Panc1 (cell line): ENCODE data around the gene APOBR. TPM values are rescaled to one million over a fixed set of nuclear protein-coding genes. Genes with fewer than 3 reads are reported as not detected.

Experiments used
- ATAC-seq: fragments of 200-7000 bp; cut with Tn5 transposase; 2 replicates; pipeline ENCODE4 v1.9.1; 2020; ENCODE audit warnings: mild to moderate bottlenecking, moderate library complexity
- BruUV-seq: library from RNA; stranded (reverse); fragments of 400-500 nt; replicated peaks from 2 replicates; lab custom pipeline; 2021; lab: Mats Ljungman, UMichigan
- CTCF ChIA-PET: fragments of 300-600 bp; sonication (Branson Sonifier 250); formaldehyde crosslinking; loops from one replicate; lab custom pipeline; 2022; ENCODE audit warnings: antibody characterized with exemption; lab: Charles Lee
- POLR2A ChIA-PET: fragments of 300-600 bp; sonication (Branson Sonifier 250); formaldehyde crosslinking; loops from one replicate; lab custom pipeline; 2022; ENCODE audit warnings: antibody characterized with exemption; lab: Charles Lee
- DNase-seq: peaks from one replicate; pipeline ENCODE4 v3.0.0-alpha.2; 2010; ENCODE audit warnings: low read depth, low spot score
- H3K27ac ChIP-seq: 2 replicates; pipeline ENCODE4 v1.5.1; 2011; ENCODE audit warnings: mild to moderate bottlenecking, low read length, inconsistent platforms
- H3K27me3 ChIP-seq: fragments of 200-500 bp; sonication (Bioruptor generic); 2 replicates; pipeline ENCODE4 v1.6.0; 2014; ENCODE audit warnings: low read length, inconsistent platforms; ENCODE audit not compliant: control insufficient read depth, insufficient read depth
- H3K36me3 ChIP-seq: fragments of 200-500 bp; sonication (Bioruptor generic); 2 replicates; pipeline ENCODE4 v1.5.1; 2014; ENCODE audit warnings: inconsistent platforms, mild to moderate bottlenecking, low read length, moderate library complexity; ENCODE audit not compliant: control insufficient read depth, insufficient read depth
- H3K4me1 ChIP-seq: 2 replicates; pipeline ENCODE4 v1.5.1; 2011; ENCODE audit warnings: inconsistent platforms, mild to moderate bottlenecking, low read length, moderate library complexity; ENCODE audit not compliant: control insufficient read depth, insufficient read depth
- H3K4me3 ChIP-seq, 2 experiments: 2 replicates each; pipeline ENCODE4 v1.5.1; 2011 to 2012; ENCODE audit warnings: low read depth in 2 of 2, low read length in 2 of 2, mild to moderate bottlenecking in 2 of 2, inconsistent platforms in 1 of 2, moderate library complexity in 1 of 2
- H3K9me3 ChIP-seq: fragments of 200-500 bp; sonication (Bioruptor generic); 2 replicates; pipeline ENCODE4 v1.5.1; 2014; ENCODE audit warnings: low read depth, mild to moderate bottlenecking, inconsistent platforms, low read length, moderate library complexity; ENCODE audit not compliant: control insufficient read depth, insufficient read depth
- POLR2AphosphoS5 ChIP-seq: IDR thresholded peaks from 2 replicates; pipeline ENCODE4 v1.6.1; 2012; ENCODE audit warnings: mild to moderate bottlenecking, low read depth, low read length, moderate library complexity
- REST ChIP-seq, 2 experiments: IDR thresholded peaks; 2 replicates each; pipeline ENCODE4 v1.6.1; 2011 to 2012; ENCODE audit warnings: low read depth in 2 of 2, control low read depth in 1 of 2, low read length in 1 of 2, mild to moderate bottlenecking in 1 of 2, moderate library complexity in 1 of 2; ENCODE audit not compliant: insufficient read depth in 1 of 2
- SIN3A ChIP-seq: IDR thresholded peaks from 2 replicates; pipeline ENCODE4 v1.6.1; 2012; ENCODE audit warnings: low read depth, mild to moderate bottlenecking, low read length, moderate library complexity, borderline replicate concordance; ENCODE audit not compliant: insufficient read depth
- TCF7L2 ChIP-seq: IDR thresholded peaks from 2 replicates; pipeline ENCODE4 v1.6.1; 2011; ENCODE audit warnings: mild to moderate bottlenecking, low read depth, low read length, inconsistent platforms
- in situ Hi-C: cut with HindIII; loops from 2 replicates; pipeline ENCODE4 v1.10.0; 2016; ENCODE audit warnings: low sequenced_read_pairs, low pct_unique_long_range_greater_than_20kb
- intact Hi-C: fragments of 100-400 bp; cut with micrococcal nuclease; formaldehyde crosslinking; loops from one replicate; pipeline ENCODE4 v1.10.0; 2022; ENCODE audit not compliant: unreplicated experiment
- total RNA-seq: library from RNA; stranded (reverse); gene quantifications from one replicate; pipeline ENCODE4 v1.2.1, GENCODE V29; 2021; ENCODE audit not compliant: unreplicated experiment
- TF ChIP-seq, protein P1 (sequence below): fragments of 450-650 bp; IDR thresholded peaks from 2 replicates; pipeline ENCODE4 v1.5.1; 2017; ENCODE audit warnings: mild to moderate bottlenecking

Gene APOBR
- total RNA-seq, 1 experiment from 2014 or later: 0.13 TPM

DNA sequence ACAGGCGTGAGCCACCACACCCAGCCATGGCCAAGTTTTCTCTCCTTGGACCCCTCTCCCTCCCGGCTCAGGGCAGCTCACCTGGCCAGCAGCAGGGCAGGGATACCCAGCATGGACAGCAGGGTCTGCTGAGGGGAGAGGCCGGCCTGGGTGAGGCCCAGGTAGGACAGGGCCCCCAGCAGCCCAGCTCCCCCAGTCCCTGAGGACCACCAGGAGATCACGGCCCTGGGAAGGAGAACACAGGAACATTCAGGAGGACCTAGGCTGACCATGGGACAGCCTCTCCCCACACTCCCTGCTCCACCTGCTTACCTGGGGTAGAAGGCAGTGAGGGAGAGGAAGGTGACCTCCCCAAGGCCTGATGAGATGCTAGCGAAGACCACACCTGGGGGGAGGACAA, 8.2 kb upstream of the APOBR start:
- no peak for DNase-seq
- CTCF ChIA-PET: no interaction called here

GRCh38 chr16:28491230-28491969, 3.0 kb upstream of the APOBR start:
- H3K4me1 ChIP-seq: peaks cover 4% of the 10 kb centered on the region
- no peaks in the 10 kb centered on the region; the same call in 1 of the 2 replicates for H3K36me3 ChIP-seq
- H3K4me3 ChIP-seq: peak overlapping the region; percentile 93 to 97
- BruUV-seq: no TSS peak
- in situ Hi-C loops: no loop called here
- intact Hi-C loops: no loop called here
- H3K9me3 ChIP-seq: no peaks in the 10 kb centered on the region
- ChIA-PET POLR2A (interaction anchor here (0.6 kb wide), 1 partner anchor 14 kb away, joined by 8 read pairs; no protein-coding TSS in a partner anchor), CTCF (no interaction called here)
- H3K27ac ChIP-seq: peak overlapping the region; percentile 95
- H3K27me3 ChIP-seq: no peaks in the 10 kb centered on the region
- TF ChIP-seq POLR2AphosphoS5: no peak
- TF ChIP-seq, protein P1, sequence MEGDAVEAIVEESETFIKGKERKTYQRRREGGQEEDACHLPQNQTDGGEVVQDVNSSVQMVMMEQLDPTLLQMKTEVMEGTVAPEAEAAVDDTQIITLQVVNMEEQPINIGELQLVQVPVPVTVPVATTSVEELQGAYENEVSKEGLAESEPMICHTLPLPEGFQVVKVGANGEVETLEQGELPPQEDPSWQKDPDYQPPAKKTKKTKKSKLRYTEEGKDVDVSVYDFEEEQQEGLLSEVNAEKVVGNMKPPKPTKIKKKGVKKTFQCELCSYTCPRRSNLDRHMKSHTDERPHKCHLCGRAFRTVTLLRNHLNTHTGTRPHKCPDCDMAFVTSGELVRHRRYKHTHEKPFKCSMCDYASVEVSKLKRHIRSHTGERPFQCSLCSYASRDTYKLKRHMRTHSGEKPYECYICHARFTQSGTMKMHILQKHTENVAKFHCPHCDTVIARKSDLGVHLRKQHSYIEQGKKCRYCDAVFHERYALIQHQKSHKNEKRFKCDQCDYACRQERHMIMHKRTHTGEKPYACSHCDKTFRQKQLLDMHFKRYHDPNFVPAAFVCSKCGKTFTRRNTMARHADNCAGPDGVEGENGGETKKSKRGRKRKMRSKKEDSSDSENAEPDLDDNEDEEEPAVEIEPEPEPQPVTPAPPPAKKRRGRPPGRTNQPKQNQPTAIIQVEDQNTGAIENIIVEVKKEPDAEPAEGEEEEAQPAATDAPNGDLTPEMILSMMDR: no peak
- ATAC-seq (peak; percentile 69), DNase-seq (no peak)

More for the DNA sequence above, 8.2 kb upstream of the APOBR start:
- Histone ChIP-seq H3K36me3 (no peaks in the 10 kb centered on the region; the same call in 1 of the 2 replicates), H3K4me3 (no peak overlapping the region), H3K9me3 (no peaks in the 10 kb centered on the region), H3K27ac (no peak overlapping the region), H3K27me3 (no peaks in the 10 kb centered on the region), H3K4me1 (peaks cover 4% of the 10 kb centered on the region)
- POLR2A ChIA-PET: no interaction called here
- no TSS peak for BruUV-seq
- in situ Hi-C loops (no loop called here), intact Hi-C loops (no loop called here)
- ATAC-seq: no peak
- TF ChIP-seq REST (IDR thresholded peaks at IDR 0.05; ENCODE audit: insufficient read depth in 1 of 2, low read depth in 2 of 2, low read length in 1 of 2) (no peak), POLR2AphosphoS5 (no peak), TCF7L2 (no peak), SIN3A (no peak)
- TF ChIP-seq, protein P1: no peak
